GM12878 (cell line): Measurements from ENCODE around the gene SCUBE2. TPM values are rescaled to one million over a fixed set of nuclear protein-coding genes. Genes with fewer than 3 reads are reported as not detected.

ENCODE experiments used
- ATAC-seq: fragments of 200-7000 bp; cut with Tn5 transposase; 3 replicates; pipeline ENCODE4 v1.9.1; 2020; ENCODE audit warnings: mild to moderate bottlenecking, moderate library complexity
- BruUV-seq: library from RNA; stranded (reverse); fragments of 400-500 nt; replicated peaks from 2 replicates; lab custom pipeline; 2021; lab: Mats Ljungman, UMichigan
- CTCF ChIA-PET: fragments of 300-600 bp; sonication (Branson Sonifier 250); formaldehyde crosslinking; extraction: SDS; loops from one replicate; lab custom pipeline; 2021; ENCODE audit warnings: inconsistent platforms; lab: Yijun Ruan, JAX
- POLR2A ChIA-PET: fragments of 350-600 bp; formaldehyde crosslinking; extraction: SDS; loops from one replicate; lab custom pipeline; 2021; ENCODE audit warnings: inconsistent platforms; lab: Charles Lee
- RAD21 ChIA-PET: fragments of 300-600 bp; sonication (Branson Sonifier 250); formaldehyde crosslinking; loops from one replicate; lab custom pipeline; 2023; ENCODE audit warnings: antibody characterized with exemption; ENCODE audit not compliant: unreplicated experiment; lab: Charles Lee
- SMC1A ChIA-PET: fragments of 300-600 bp; sonication (Branson Sonifier 250); formaldehyde crosslinking; loops from one replicate; lab custom pipeline; 2023; ENCODE audit not compliant: unreplicated experiment, uncharacterized antibody; lab: Charles Lee
- DNase-seq: peaks from one replicate; pipeline ENCODE4 v3.0.0-alpha.2; 2011; ENCODE audit warnings: low read depth, low spot score
- FAIRE-seq: peaks from 3 replicates; lab custom pipeline; 2011; peaks lifted over from hg19 to GRCh38; lab: Jason Lieb, UNC
- H2AFZ ChIP-seq: 2 replicates; pipeline ENCODE4 v1.6.0; 2011; ENCODE audit warnings: low read depth, low read length, control low read depth; ENCODE audit not compliant: control insufficient read depth
- H3K27ac ChIP-seq: 2 replicates; pipeline ENCODE4 v1.5.1; 2011; ENCODE audit warnings: control low read depth; ENCODE audit not compliant: control insufficient read depth, insufficient read depth
- H3K27me3 ChIP-seq, 2 experiments: replicated peaks in 1 of 2; 2 replicates each; pipeline versions ENCODE4 v1.6.0 to v1.6.1; 2011; ENCODE audit warnings: low read length in 1 of 2; ENCODE audit not compliant: control insufficient read depth in 2 of 2, insufficient read depth in 2 of 2
- H3K36me3 ChIP-seq, 2 experiments: 2 replicates each; pipeline ENCODE4 v1.5.1; 2011; ENCODE audit warnings: low read length in 1 of 2; ENCODE audit not compliant: control insufficient read depth in 2 of 2, insufficient read depth in 2 of 2
- H3K4me1 ChIP-seq: 2 replicates; pipeline ENCODE4 v1.6.1; 2011; ENCODE audit warnings: mild to moderate bottlenecking, low read length, moderate library complexity, mixed read lengths; ENCODE audit not compliant: control insufficient read depth, insufficient read depth
- H3K4me2 ChIP-seq: 2 replicates; pipeline ENCODE4 v1.6.0; 2011; ENCODE audit warnings: control low read depth; ENCODE audit not compliant: control insufficient read depth, insufficient read depth
- H3K4me3 ChIP-seq: fragments of 200-600 bp; sonication (generic); 2 replicates; pipeline ENCODE4 v1.5.1; 2016
- H3K79me2 ChIP-seq: 2 replicates; pipeline ENCODE4 v1.6.0; 2011; ENCODE audit warnings: low read length; ENCODE audit not compliant: control insufficient read depth, insufficient read depth
- H3K9ac ChIP-seq: 2 replicates; pipeline ENCODE4 v1.8.0; 2011; ENCODE audit warnings: low read length, control low read depth, mixed read lengths; ENCODE audit not compliant: control insufficient read depth, insufficient read depth
- H3K9me3 ChIP-seq: replicated peaks from 3 replicates; pipeline ENCODE4 v1.5.1; 2011; ENCODE audit warnings: mild to moderate bottlenecking, low read length; ENCODE audit not compliant: control insufficient read depth, insufficient read depth
- H4K20me1 ChIP-seq: 2 replicates; pipeline ENCODE4 v1.6.0; 2011; ENCODE audit not compliant: control insufficient read depth, insufficient read depth
- CBX5 ChIP-seq: sonication (generic); IDR thresholded peaks from 2 replicates; pipeline ENCODE4 v1.6.1; 2016; ENCODE audit warnings: low read depth, moderate library complexity, mild to moderate bottlenecking, inconsistent platforms
- CHD4 ChIP-seq: fragments of 200-600 bp; sonication (generic); IDR thresholded peaks from 2 replicates; pipeline ENCODE4 v1.6.1; 2016; ENCODE audit warnings: mild to moderate bottlenecking
- KLF5 ChIP-seq: fragments of 450-650 bp; IDR thresholded peaks from 2 replicates; pipeline ENCODE4 v1.6.1; 2014; ENCODE audit warnings: mild to moderate bottlenecking; ENCODE audit not compliant: partially characterized antibody
- MXI1 ChIP-seq: fragments of 150-350 bp; IDR thresholded peaks from 2 replicates; pipeline ENCODE4 v1.6.1; 2011; ENCODE audit warnings: low read depth, mild to moderate bottlenecking, inconsistent platforms, low read length, improper control_type of control experiment
- MYC ChIP-seq: IDR thresholded peaks from 2 replicates; pipeline ENCODE4 v1.6.1; 2011; ENCODE audit warnings: mild to moderate bottlenecking, low read length, moderate library complexity, inconsistent platforms; ENCODE audit not compliant: insufficient read depth, insufficient replicate concordance, insufficient read length, severe bottlenecking
- NR2C2 ChIP-seq: IDR thresholded peaks from 2 replicates; pipeline ENCODE4 v1.6.1; 2011; ENCODE audit warnings: borderline replicate concordance, low read depth; ENCODE audit not compliant: control insufficient read depth, insufficient read length
- PAX5 ChIP-seq: IDR thresholded peaks from 2 replicates; pipeline ENCODE4 v1.6.1; 2011; ENCODE audit warnings: low read depth, low read length, borderline replicate concordance
- PKNOX1 ChIP-seq: fragments of 450-650 bp; IDR thresholded peaks from 2 replicates; pipeline ENCODE4 v1.6.1; 2016; ENCODE audit warnings: mild to moderate bottlenecking
- RAD21 ChIP-seq: IDR thresholded peaks from 2 replicates; pipeline ENCODE4 v1.6.1; 2011; ENCODE audit warnings: mild to moderate bottlenecking, low read depth, low read length, moderate library complexity; ENCODE audit not compliant: insufficient read depth
- SREBF2 ChIP-seq: IDR thresholded peaks from 2 replicates; pipeline ENCODE4 v1.6.1; 2012; ENCODE audit warnings: mild to moderate bottlenecking, low read length
- ZBTB33 ChIP-seq: fragments of 450-650 bp; IDR thresholded peaks from 2 replicates; pipeline ENCODE4 v1.6.1; 2017; ENCODE audit warnings: mild to moderate bottlenecking
- ZBTB40 ChIP-seq: fragments of 450-650 bp; IDR thresholded peaks from 2 replicates; pipeline ENCODE4 v1.6.1; 2016; ENCODE audit warnings: mild to moderate bottlenecking, moderate library complexity, borderline replicate concordance
- ZNF384 ChIP-seq: IDR thresholded peaks from 2 replicates; pipeline ENCODE4 v1.6.1; 2012; ENCODE audit warnings: low read depth, mild to moderate bottlenecking, low read length, improper control_type of control experiment, borderline replicate concordance
- WGBS: methylation state at CpG from one replicate; pipeline ENCODE4 v1.1.6; 2016; ENCODE audit warnings: low lambda C conversion rate; ENCODE audit not compliant: insufficient replicate concordance, insufficient coverage; ENCODE audit errors: missing lambda C conversion rate; 5-methylcytosine and 5-hydroxymethylcytosine counted together
- in situ Hi-C: fragments of 300-500 bp; cut with MboI; formaldehyde crosslinking; loops from 9 replicates; pipeline ENCODE4 v1.14.3; 2018; ENCODE audit warnings: mixed read lengths
- intact Hi-C: fragments of 100-400 bp; cut with micrococcal nuclease; formaldehyde crosslinking; loops from one replicate; pipeline ENCODE4 v1.14.2; 2022; ENCODE audit not compliant: unreplicated experiment
- polyA plus RNA-seq, 11 experiments: library from polyadenylated mRNA; depleted of rRNA in 4 of 11; unstranded in 6 of 11; stranded (reverse) in 5 of 11; fragments of >200 nt; fragmentation: Nextera tagmentation in 4 of 11; fragmentation: Illumina TruSeq in 1 of 11; extraction: Ambion mirVana in 4 of 11; extraction: Trizol in 1 of 11; gene quantifications; 1 replicate in 1 of 11; 2 replicates in 10 of 11; pipeline versions ENCODE4 v1.2.1 to v1.2.3, GENCODE V29; 2011 to 2016; ENCODE audit warnings: inconsistent platforms in 2 of 11, missing spikeins in 2 of 11, low read depth in 1 of 11
- total RNA-seq, 4 experiments: library from RNA; depleted of rRNA in 3 of 4; stranded (reverse); fragments of >200 nt in 3 of 4; fragmentation: Illumina TruSeq in 1 of 4; extraction: Trizol in 1 of 4; gene quantifications; 2 replicates each; pipeline versions ENCODE4 v1.2.1 to v1.2.3, GENCODE V29; 2013 to 2021
- TF ChIP-seq, protein P1 (sequence below): IDR thresholded peaks from 2 replicates; pipeline ENCODE4 v1.6.1; 2012; ENCODE audit warnings: low read depth, low read length, improper control_type of control experiment

Gene SCUBE2
- total and polyA plus RNA-seq, 10 of the 15 experiments (the other 5 are each of a cell fraction or from before 2014, with no cell fraction given) = 0.12 to 0.56 (median 0.31) TPM; not detected in 2

- no TSS peak for BruUV-seq
- FAIRE-seq = no peak
Observed at GRCh38 chr11:9099617-9100016, 8.2 kb upstream of the SCUBE2 start.

More at GRCh38 chr11:9099617-9100016, 8.2 kb upstream of the SCUBE2 start:
- no peak overlapping the region for H3K4me3 ChIP-seq
- no peaks in the 10 kb centered on the region for H3K9me3 ChIP-seq
- WGBS = 47% methylated on average over 4 of the region's 4 CpGs
- ChIA-PET RAD21 (no interaction called here), CTCF (interaction anchor here (1.0 to 7.8 kb wide), 2 partner anchors 84 kb away, joined by 3 to 107 read pairs; no protein-coding TSS in a partner anchor), SMC1A (interaction anchor here (3.1 kb wide), 1 partner anchor 84 kb away, joined by 10 read pairs; no protein-coding TSS in a partner anchor), POLR2A (interaction anchor here (0.6 kb wide), 1 partner anchor 18 kb away, joined by 3 read pairs; no protein-coding TSS in a partner anchor)
- ATAC-seq = no peak
- H3K4me2 ChIP-seq = no peak overlapping the region
- no peaks in the 10 kb centered on the region; a peak in 1 of 4 replicates for H3K27me3 ChIP-seq
- TF ChIP-seq CHD4 (no peak), NR2C2 (no peak), KLF5 (no peak), PKNOX1 (no peak), MYC (no peak), ZBTB33 (no peak), CBX5 (no peak), MXI1 (no peak), ZBTB40 (no peak), PAX5 (no peak), SREBF2 (no peak), RAD21 (no peak), ZNF384 (no peak)
- TF ChIP-seq, protein P1, sequence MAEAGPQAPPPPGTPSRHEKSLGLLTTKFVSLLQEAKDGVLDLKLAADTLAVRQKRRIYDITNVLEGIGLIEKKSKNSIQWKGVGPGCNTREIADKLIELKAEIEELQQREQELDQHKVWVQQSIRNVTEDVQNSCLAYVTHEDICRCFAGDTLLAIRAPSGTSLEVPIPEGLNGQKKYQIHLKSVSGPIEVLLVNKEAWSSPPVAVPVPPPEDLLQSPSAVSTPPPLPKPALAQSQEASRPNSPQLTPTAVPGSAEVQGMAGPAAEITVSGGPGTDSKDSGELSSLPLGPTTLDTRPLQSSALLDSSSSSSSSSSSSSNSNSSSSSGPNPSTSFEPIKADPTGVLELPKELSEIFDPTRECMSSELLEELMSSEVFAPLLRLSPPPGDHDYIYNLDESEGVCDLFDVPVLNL = no peak
- no peaks in the 10 kb centered on the region for H3K4me1 ChIP-seq
- DNase-seq = no peak
- H3K9ac ChIP-seq = no peak overlapping the region
- intact Hi-C loops = loop anchor here (5.0 to 10.0 kb wide), 2 partner anchors 33 to 85 kb away; no protein-coding TSS in a partner anchor
- no peak overlapping the region for H2AFZ ChIP-seq
- no peaks in the 10 kb centered on the region for H4K20me1 ChIP-seq
- no peaks in the 10 kb centered on the region for H3K79me2 ChIP-seq
- no peak overlapping the region for H3K27ac ChIP-seq
- H3K36me3 ChIP-seq = no peaks in the 10 kb centered on the region
- in situ Hi-C loops = no loop called here
